Left lobe of liver (tissue), 2 donors: ENCODE data around the gene DPYD. TPM values are rescaled to one million over a fixed set of nuclear protein-coding genes. Genes with fewer than 3 reads are reported as not detected.
A peak's percentile ranks its signal among the peaks of the same experiment; 100 is the strongest.
"Not testable (repeated sequence)": the region's sequence is repeated elsewhere in the genome, so short reads cannot be mapped to it uniquely, and the experiment has no call there.

ENCODE experiments used
- ATAC-seq: fragments of 200-7000 bp; cut with Tn5 transposase; one replicate; pipeline ENCODE4 v1.9.1; 2020; ENCODE audit warnings: mild to moderate bottlenecking, moderate library complexity
- DNase-seq: peaks from one replicate; pipeline ENCODE4 v3.0.0-alpha.2; 2020; ENCODE audit warnings: low spot score
- total RNA-seq: library from RNA; stranded (reverse); gene quantifications from one replicate; pipeline ENCODE4 v1.2.1, GENCODE V29; 2021
- donor health status: DM: no; HTN: no; CAD: no; lungs with moderate emphysema.
- donor health status: DM: no; HTN: yes; CAD: no.

DPYD gene
- total RNA-seq, 1 donor from 2014 or later, result 43.3 TPM

DNA sequence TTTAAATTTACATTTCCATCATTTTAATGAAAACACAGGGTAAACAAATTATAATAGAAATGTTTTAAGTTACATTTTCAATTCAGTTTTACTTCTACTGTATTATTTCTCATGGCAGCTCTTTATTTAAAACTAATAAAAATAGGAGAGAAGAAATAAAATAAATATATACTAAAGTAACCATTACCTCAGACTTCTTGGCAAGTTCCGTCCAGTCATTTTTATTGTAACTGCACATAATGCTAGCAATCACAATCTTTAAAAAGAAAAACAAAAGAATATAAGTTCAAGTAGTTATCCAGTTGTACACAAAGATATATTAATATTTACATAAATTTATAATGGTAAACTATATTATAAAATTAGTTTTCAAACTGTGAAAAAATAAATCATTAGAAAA, 538.6 kb downstream of the DPYD start:
- DNase-seq, result no peak
- no peak for ATAC-seq

DNA sequence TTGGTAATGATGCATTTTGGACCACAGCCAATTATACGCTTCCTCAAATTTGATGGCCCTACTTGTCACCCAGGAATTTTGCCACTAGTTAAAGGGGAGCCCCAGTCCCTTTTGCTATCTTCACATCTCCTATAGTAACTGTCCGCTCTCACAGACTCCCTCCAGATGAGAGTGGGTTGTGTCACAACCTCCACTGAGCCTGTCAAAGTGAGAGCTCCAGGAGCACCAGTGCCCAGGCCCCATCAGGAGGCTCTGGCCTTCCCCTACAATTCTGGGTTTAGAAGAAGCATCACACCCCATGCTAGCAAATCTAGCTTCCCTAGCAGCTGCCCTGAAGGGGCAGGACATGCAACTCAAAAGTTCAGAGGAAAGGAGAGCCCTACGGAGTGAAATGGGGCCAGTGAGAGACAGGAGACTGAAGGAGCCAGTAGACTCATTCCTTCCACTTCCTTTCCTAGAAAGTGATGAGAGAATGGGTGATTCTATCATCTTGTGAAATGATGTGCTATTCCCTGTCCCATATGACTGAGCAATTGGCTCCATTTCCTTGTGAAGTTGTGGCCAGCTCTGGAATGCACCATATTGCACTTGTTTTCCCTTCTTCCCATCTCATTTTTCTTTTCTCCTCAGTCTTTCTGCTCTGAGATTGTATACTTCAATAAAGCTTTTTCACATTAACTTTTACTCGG, 541.3 kb downstream of the DPYD start:
- ATAC-seq, result no peak
- no peak for DNase-seq

DNA sequence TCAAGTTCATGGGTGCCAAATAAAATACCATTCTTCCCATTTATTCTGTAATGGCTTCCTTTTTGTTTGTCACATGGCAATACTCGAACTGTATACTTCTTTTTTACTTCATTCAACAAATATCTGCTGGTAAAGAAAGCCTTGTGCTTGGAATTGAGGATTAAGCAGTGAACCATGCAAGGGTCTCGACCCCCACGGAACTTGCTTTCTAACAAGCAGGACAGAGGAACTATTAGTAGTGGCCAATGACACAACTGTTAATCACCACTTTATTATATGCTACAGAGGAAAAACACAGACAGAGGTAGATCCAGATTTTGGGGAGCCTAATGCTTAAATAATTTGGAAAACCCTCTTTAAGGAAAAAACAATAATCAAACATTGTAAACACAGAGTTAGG, 542.2 kb downstream of the DPYD start:
- ATAC-seq, result no peak

DNA sequence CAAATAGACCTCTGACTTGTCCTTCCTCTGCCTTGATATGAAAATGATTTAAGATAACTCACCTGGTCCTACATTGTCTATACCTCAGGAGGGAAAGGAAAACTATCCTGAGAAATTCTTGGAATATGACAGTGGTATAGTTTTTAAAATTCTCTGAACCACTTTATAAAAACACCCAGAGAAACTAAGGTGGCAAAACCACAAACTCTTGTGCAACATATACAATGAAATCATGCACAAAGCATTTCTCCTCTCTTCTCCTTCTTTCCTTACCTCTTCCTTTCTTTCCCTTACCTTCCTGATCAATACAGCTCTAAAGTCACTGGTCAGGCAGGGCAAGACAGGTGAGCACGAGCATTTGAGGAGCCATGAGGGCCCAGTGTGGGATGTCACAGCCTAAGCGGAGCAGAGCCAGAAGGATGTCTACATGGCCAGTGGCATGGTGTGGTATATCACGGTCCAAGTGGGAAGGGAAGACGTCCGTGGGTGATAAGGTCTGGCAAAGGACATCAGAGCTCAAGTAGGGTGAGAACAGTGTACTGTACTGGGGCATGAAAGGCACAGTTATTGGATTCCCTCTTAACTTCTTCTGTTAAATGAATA, 543.3 kb downstream of the DPYD start:
- ATAC-seq (no peak), DNase-seq (no peak)

More for the DNA sequence above, 542.2 kb downstream of the DPYD start:
- no peak for DNase-seq

DNA sequence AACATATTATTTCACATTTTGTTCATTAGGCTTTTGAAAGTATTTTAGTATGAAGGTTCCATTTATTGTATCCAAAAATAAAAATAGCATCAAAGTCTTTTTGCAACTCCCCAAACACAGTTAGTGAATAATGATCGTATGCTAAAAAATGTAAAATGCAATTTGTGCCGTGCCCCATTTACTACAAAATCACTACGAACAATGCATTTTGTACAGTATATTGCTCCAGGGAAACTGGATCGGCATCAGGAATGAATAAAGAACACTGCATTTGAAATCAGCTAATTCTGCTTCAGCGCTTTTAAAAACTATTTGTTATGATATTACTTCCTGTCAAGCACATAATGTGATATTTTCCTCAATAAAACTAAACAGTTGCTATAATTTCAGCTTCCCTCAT, 547.8 kb downstream of the DPYD start:
- no peak for DNase-seq
- ATAC-seq, result no peak

DNA sequence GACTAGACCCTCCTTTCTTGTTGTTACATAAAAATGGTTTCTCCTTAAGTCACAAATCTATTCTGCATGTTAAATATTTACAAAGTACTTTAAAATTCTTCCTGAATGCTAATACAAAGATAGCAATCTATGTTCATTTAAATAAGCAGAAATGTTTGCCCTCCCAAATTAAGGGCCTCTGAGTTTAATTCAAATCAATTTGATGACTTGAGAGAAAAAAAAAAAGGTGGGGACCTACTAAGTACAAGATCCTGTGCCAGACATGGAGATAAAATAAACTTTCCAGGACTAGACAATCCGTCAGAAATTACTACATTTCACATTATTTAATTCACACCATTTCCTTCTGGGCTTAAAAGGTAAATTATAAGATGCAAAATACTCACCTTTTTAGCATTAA, 548.3 kb downstream of the DPYD start:
- DNase-seq (no peak), ATAC-seq (no peak)

DNA sequence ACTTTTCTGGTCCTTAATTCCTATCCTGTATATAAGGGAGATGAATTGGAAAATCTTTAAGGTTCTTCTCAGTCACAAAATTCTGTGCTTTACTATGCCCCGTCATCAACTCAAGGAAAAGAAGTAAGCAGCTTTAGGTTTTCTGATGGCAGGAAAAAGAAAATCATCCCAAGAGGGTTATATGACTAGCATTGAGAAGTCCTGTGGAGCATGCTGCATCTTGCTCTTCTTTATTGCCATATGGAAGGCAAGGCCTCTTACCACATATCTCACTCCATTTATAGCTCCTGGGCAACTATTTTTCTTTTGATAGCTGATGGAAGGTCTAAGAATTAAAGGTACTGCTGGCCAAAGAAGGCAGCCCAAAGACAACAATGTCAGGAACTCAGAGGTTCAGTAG, 552.5 kb downstream of the DPYD start:
- no peak for ATAC-seq
- no peak for DNase-seq

DNA sequence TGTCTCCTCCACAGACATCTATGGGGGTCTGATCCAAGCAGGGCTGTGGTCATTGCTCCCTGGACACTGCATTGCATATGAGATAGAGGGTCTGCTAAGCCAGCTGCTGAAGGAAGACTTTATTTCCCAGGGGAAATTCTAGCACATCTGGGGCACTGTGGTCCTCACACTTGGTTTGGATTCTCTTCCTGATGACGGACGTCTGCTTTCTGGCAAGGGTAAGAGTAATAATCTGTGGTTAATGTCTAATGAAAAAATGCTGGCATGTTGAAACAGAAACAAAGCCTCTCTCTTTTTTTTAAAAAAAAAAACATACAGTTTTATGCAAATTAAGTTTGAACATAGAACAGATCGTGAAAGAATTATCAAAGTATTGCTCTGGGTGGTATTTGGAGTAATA, 553.9 kb downstream of the DPYD start:
- DNase-seq (no peak), ATAC-seq (no peak)

DNA sequence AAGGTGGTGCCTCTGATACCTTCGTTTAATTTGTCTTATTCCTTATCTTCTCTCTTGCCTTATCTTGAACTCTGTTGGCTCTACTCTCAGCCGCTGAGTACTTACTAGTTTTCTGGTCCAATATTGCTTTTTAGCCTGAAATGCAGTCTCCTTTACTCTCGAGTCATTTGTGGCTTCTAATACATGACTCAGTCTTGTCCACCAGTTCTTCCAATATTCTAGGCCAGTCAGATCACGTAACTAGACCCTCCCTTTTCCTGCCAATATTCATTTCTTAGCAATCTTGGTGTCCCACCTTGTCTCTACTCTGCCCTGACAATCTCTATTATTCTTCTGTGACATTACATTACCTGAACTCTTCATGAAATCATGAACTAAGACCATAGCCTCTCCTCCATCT, 555.8 kb downstream of the DPYD start:
- no peak for DNase-seq
- ATAC-seq, result no peak

DNA sequence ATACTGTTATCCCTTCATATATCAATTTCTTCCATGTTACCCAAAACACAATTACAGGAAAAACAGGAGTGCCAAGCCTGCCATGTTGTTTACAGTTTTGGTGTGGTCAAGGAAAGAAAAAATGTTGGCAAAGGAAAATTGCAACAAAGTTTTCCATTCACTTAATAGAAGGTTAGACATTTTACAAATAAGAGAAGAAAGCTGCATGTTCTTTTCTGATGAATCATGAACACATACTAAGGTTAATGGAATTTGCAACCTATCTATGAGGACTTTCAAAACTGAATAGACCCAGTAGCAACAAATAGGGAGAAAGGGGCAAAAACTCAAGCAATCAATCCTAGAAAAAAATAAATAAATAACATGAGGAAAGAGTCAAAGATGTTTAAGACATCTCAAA, 556.7 kb downstream of the DPYD start:
- DNase-seq (no peak), ATAC-seq (no peak)

DNA sequence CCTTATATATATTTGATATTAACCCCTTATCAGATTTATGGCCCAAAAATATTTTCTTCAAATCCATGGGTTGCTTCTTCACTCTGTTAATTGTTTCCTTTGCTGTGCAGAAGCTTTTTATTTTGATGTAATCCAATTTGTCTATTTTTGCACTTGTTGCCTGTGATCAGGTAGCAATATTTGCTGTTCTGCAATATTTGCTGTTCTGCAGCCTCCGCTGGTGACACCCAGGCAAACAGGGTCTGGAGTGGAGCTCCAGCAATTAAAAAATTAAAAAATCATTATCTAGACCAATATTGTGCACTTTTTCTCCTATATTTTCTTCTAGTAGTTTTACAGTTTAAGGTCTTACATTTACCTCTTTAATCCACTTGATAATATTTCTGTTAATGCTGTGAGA, 564.5 kb downstream of the DPYD start:
- ATAC-seq, result peak; percentile 53
- DNase-seq, result no peak

DNA sequence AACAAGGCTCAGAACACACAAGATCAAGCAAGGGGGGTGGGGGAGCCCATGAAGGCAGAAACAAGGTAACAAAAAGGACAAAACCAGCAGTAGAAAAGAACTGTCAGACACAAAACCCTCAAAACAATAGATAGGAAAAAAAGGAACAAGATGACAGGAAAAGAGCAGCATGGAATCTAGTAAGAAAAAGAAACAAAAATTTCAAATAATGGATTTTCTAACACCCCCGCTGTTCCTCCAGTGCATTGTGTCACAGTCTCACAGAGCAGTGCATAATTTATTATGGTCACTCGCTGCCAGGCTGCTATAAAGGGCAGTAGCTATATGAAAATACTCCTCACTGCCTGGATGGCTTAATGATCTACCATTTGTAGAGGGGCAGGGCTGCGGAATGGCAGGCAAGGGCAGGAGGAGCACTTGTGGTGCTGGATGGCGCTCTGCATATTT, 567.9 kb downstream of the DPYD start:
- no peak for ATAC-seq
- no peak for DNase-seq

DNA sequence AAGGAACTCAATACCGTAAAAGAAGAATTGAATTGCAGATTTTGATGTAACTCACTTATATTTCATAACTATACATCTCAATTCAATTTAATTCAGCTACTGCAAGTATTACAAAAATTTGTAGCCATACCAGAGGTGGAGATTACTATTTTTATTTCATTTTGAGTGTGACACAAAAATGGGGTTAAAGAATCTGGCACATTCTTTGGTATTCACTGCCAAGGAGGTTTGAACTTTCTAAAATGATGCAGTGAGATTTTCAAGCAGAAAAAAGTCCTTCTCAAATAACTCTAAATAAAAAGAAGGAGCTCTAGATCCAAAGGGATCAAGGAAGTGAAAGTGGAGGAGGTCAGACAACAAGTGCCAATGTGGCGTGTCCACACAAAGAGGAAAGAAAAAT, 569.0 kb downstream of the DPYD start:
- no peak for DNase-seq
- no peak for ATAC-seq

DNA sequence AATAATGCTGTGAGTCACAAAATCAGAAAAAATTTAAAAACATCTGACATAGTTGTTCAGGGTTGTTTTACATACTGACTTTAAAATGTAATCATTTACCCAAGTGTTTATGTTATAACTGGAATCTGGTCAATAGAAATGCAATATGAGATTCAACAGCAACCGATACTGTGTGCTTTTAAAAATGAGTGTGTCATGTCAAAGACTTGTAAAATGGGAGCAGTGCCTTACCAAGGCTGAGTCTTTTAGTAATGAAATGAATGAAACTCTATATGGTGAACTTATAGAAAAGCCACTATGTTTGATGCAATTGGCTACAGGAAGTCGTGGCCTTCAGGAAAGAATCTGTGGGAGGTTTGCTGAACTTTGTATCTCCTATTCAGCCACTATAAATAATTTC, 570.2 kb downstream of the DPYD start:
- ATAC-seq, result no peak
- DNase-seq, result no peak

DNA sequence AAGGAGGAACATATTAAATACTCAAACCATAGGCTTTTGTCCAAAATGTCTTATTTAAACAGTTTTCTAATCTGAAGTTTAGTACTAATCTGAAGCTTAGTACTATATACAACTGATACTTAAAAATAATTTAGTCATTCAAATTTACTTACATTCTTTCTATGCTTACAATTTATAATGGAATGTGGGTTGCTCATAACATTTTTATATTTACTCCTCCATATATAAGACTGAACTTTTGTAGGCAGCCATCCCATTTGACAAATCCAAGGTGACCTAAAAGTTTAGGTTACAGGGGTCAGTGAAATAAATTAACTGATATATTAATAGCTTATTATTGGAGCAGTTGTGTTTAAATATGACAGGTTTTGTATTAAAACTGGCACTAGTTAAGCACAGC, 570.6 kb downstream of the DPYD start:
- DNase-seq (no peak), ATAC-seq (no peak)

DNA sequence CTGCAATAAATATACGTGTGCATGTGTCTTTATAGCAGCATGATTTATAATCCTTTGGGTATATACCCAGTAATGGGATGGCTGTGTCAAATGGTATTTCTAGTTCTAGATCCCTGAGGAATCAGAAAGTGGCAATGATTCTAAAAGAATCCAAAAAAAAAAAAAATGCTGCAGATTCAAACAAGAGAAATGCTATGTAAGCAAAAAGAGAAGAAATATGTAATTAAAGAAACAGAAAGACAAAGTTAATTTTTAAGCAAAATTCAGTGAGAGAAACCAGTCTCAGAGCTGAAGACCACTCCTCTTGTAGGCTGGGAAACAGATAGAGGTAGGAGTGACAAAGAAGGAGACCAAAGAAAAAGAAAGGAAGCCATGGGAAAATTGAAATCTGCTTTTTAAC, 571.0 kb downstream of the DPYD start:
- ATAC-seq, DNase-seq: not testable (repeated sequence)

DNA sequence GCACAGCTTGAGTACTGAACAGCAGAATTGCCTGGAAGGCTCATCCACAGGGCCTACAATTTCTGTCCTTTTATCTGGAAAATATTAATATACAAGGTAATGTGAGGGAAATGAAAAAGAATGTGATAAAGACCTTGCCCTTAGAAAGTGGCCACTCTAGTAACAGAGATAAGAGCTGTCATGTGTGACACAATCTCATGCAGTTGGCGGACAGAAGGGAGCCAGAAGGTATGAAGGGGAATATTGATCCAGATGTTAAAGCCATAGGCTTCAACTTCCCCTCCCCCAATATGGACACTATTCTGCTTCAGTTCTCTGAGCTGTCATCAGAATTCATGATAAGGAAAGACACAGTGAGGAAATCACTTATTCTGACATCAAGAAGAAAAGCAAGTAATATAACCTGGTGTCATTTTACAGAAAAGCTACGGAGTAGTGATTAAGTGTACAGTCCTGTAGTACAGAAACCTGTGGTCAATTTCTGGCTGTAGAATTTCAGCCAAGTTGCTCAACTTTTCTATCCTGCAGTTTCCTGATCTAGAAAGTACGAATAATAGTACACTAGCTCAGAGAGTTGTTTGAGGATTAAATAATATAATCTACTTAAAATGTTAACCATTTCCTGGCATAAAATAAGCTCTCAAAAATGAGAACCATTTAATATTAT, 572.1 kb downstream of the DPYD start:
- ATAC-seq, result peak; percentile 65
- DNase-seq, result no peak

DNA sequence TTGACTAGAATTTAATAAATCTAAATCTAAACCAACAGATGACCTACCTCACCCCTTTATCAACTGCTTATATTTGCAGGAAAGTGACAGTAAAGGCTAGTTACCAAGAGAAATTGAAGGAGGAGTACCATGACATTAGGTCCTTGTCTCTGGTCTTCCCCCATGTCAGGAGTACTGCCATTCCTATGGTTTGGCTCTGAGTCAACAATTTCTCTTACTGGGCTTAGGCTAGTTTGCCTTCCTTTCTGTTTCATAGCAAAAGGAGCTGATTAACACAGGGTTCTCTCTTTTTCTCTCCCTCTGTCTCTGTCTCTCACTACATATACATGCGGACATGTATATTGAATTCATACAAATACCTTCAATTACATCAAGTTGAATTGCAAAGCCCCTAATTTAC, 579.9 kb downstream of the DPYD start:
- ATAC-seq (no peak), DNase-seq (no peak)

DNA sequence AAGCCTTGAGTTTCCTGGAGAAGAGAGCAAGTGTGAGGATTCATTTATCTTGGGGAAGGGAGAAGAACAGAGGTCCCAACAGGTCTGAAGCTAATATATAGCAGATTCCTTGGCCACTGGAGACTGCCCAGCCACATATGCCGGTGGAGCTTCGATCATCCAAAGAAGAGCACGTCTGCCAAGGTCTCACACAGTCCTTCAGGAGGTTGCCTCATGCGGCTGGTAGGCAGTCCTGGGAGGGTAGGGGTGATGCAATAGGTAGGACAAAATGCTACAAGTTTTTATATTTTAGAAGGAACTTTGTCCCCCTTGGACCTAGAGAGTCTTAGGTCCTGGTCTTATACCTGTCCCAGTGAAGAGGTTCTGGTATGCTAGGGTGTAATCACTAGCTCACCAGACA, 582.5 kb downstream of the DPYD start:
- DNase-seq (no peak), ATAC-seq (peak; percentile 62)

DNA sequence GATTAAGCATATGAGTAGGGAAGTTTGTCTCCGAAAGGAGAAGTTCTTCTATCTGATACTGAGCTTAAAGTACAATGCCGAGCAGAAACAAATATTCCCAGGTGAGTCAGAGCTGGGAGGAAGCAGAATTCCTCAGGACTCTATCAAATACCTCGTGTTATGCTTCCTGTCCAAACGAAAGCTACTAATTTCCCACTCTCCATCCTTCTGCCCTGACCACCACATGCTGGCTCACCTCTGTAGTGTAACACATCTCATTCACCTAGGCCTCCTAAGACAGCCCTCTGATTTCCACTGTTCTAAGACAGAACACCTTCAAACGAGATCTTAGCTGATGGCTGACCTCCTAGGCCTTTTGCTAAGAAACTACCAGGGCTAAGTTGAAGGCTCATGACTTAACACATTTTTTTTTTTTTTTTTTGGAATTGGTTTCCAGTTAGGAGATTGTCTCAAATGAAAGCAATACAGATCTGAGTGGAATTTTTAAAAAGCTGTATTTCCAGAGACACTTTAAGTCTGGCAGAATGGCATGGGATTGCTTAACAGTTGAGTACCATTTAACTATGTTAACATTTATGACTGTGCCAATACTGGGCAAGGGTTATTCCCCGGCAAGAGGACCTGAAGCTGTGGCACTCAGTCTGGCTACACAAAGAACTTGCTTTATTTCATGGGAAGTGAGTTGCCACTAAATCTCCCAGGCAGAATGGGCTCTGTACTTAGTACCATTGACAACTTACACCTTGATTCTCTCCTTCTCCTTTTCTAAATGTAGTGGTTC, 583.4 kb downstream of the DPYD start:
- peak; percentile 53 for DNase-seq
- ATAC-seq, result peak; percentile 96

DNA sequence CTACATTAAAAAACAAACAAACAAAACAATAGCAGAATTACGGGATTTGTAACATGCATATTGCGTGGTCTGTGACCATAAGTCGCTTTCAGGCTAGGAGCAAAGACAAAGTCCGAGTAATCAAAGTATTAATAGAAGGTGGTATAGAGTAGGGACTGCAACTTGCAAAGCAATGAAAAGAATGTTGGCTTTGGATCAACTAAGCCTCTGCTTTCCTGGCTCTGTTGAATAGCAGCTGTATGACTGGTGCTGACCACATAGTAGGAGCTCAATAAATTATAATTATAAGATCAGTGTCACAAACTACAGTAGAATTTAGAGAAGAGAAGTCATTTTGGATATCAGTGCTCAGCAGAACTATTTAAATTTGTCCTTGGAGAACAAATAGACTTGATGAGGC, 586.4 kb downstream of the DPYD start:
- ATAC-seq, result no peak

DNA sequence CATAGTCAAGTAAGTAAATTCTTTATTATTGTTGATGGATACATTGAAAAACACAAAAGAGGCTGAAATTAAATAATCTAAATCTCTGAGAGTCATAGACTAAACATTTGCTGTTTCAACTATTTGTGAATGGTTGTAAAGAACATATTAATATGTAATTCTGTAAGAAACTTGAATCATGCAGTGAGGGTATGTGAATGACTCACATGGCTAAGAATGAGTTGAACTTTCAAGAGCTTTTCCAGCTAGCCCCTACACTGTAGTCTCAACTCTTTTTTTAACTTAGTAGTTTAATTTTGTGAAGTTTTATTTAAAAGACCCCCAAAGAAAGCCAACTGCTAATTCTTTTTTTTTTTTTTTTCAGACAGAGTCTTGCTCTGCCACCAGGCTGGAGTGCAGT, 588.1 kb downstream of the DPYD start:
- no peak for DNase-seq
- ATAC-seq, result no peak

More for the DNA sequence above, 586.4 kb downstream of the DPYD start:
- DNase-seq, result no peak
